DMS79 (cell line): ENCODE measurements around the gene RIC8A.
"Not testable (repeated sequence)": the region's sequence is repeated elsewhere in the genome, so short reads cannot be mapped to it uniquely, and the experiment has no call there.

Experiments
- DNase-seq: peaks from one replicate; lab custom pipeline; 2025; lab: John Stamatoyannopoulos, UW

The RIC8A gene

DNA sequence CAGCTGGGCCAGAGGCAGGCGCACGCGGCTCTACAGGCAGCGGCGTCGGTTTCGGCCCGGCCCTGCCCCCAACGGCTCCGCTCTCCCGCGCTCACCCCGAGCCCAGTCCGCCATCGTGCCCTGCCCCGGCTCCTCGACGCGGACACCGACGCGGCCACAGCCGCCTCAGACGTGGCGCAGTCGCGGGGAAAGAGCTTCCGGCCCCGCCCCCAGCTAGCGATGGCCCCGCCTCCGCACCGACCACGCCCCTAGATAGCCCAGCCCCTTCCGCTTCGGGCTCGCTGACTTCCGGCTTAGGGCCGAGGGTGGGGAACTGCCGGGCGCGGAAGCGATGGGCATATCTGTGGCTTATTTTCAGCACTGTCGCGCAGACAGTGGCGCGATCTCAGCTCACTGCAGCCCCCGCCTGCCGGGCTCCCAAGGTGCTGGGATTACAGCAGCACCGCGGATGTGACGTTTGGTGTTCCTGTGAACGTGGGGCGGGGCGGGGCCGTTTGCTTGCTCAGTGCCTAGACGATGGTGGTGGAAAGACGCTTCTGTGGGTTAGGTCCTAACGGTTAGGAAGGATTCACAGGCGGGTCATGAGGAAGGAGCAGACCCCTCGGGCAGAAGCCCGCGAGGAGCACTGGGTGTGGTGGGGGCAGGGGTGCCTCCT, at the start of gene RIC8A, which contains the start of gene BET1L:
Gene RIC8A (plus strand): TSS at position 501 of the 655 bp plus-strand sequence. CDS start 1,147 bp downstream, outside the sequence.
Gene BET1L (minus strand): TSS at position 192 of the 655 bp plus-strand sequence. CDS start 78 bp downstream, at position 114.
- DNase-seq: peak; percentile 66

- DNase-seq: not testable (repeated sequence)
Observed at GRCh38 chr11:180242-180641, 27.3 kb upstream of the RIC8A start.

- DNase-seq: not testable (repeated sequence)
Observed at GRCh38 chr11:189200-189783, 18.2 kb upstream of the RIC8A start.

DNA sequence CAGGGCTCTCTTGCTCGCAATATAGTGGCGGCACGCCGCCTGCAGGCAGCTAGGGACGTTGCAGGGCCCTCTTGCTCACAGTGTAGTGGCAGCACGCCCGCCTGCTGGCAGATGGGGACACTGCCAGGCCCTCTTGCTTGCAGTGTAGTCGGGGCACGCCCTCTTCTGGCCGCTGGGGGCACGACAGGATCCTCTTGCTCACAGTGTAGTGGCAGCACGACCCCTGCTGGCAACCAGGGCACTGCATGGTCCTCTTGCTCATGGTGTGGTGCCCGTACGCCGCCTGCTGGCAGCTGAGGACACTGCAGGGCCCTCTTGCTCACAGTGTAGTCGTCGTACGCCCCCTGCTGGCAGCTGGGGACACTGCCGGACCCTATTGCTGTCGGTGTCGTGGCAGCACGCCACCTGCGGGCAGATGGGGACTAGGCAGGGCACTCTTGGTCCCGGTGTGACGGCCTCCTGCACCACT, 17.6 kb upstream of the RIC8A start:
- DNase-seq: not testable (repeated sequence)

- DNase-seq: not testable (repeated sequence)
Observed at GRCh38 chr11:190546-190945, 17.0 kb upstream of the RIC8A start.

DNA sequence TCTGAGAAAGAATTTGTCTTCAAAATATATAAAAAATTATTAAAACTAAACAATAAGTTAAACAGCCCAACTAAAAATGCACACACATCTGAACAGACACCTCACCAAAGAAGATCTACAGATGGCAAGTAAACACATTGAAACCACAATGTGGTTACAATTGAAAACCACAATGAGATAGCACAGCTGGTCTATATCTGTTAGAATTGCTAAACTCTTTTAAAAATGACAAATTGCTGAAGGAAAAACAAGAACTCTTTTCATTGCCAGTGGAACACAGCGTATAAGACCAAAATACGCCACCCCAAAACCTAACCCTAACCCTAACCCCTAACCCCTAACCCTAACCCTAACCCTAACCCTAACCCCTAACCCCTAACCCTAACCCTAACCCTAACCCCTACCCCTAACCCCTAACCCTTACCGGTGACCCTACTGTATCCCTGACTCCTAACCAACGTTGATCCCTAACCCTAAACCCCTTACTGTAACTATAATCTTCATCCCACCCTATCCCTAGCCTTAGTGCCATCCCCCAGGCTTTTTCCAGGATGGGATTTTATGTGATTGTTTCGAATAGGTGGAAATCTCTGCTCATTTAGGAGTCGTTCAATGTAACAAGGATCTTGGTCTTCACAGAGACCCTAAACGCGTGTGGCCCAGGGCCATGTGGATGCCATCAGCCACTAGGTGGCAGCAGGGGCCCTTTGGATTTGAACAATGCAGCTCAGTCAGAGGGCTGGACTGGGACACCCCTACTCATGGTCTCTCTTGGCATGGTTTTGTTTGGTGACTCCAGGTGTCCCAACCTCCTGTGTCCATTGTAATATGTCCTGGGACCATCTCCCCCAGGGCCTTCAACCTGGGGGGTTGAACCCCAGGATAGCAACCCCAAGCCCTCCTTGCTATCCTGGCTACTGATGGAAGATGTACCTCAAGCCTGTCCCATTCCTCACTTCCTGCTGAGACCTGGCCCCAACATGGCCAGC, 15.7 kb upstream of the RIC8A start:
- not testable (repeated sequence) for DNase-seq

GRCh38 chr11:192674-193128, 14.8 kb upstream of the RIC8A start, which contains the start of gene SCGB1C1:
Gene SCGB1C1 (plus strand): TSS chr11:193078. CDS start chr11:193100, 22 bp downstream.
- DNase-seq: not testable (repeated sequence)

- not testable (repeated sequence) for DNase-seq
Observed at GRCh38 chr11:193481-193880, 14.0 kb upstream of the RIC8A start.

DNA sequence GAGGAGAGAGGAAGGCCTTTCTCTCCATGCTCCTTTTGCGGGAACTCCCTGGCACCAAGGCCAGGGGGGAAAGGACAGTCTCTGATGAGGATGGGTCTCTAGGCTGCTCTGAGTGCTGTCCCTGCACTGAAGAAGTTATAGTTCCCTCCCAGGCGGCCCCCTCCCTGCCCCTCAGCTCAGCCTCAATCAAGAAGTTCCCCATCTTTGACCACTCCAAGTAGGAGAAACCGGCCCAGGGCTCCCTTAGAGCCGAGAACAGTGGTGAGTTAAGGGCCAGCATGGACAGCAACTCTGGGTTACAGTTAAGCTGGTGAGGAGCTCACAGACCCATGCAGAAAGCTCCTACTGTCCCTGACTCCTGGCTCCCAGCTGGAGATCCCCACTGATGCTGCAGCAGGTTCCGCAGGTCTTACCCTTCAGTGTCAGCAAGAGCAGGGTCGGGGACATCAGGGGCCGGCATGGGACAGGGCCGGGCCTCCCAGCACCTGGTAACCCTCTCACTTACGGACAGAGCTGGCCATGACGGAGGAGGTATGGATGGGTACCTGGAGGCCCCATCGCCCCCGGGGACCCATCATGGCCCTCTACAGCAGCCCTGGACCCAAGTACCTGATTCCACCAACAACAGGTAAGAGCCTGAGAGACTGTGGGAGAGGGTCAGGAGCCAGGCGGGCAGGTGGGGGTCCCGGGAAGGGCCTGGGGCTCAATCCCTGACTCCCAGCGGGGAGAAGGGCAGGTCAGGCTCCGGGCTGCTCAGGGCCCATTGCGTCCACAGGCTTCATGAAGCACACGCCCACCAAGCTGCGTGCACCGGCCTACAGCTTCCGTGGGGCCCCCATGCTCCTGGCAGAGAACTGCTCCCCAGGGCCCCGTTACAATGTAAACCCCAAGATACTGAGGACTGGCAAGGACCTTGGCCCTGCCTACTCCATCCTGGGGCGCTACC, 10.4 kb upstream of the RIC8A start:
- no peak for DNase-seq

DNA sequence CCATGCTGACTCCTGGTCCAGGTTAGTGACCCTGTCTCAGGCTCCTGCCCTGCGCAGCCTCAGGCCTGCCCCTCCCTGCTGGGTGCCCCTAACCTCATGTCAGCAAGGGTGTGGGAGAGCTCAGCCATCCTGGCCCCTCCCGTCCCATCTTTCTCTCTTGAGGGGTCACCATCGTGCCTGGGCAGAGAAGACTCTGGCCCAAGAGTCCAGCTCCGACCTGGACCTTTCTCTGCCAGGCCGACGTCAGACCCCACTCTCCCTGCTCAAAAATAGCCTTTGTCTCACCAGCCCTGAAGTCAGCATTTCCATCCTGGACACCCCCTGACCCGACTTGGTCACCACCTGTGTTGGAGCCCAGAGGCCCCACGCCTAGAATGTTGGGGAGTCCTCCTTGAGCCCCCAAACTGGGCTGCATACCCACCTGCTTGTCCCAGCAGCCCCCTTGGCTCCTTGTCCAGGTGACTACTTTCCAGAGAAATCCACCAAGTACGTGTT, 9.7 kb upstream of the RIC8A start:
- DNase-seq: no peak

GRCh38 chr11:198236-198806, 9.2 kb upstream of the RIC8A start:
- DNase-seq: no peak

DNA sequence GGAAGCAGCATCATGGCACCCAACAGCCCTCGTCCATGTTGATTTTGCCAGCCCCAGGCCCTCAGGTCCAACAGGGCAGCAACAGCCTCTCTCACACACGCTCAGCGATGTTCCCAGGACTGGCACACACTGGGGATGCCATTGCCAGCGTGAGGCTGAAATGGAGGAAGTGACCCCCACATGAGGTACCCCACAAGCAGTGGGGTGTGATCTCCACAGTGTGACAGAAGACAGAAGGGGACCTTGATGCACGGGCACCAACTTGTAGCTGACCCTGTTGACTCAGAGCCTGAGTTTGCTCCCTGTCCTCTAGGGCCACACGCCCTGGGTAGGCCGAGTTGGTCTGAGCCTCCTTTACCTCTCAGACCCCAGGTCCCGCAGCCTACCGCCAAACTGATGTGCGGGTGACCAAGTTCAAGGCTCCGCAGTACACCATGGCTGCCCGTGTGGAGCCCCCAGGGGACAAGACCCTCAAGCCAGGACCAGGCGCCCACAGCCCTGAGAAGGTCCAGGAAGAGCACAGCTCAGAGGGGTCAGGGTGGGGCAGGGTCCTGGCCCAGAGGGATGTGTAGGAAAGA, 8.4 kb upstream of the RIC8A start:
- no peak for DNase-seq

DNA sequence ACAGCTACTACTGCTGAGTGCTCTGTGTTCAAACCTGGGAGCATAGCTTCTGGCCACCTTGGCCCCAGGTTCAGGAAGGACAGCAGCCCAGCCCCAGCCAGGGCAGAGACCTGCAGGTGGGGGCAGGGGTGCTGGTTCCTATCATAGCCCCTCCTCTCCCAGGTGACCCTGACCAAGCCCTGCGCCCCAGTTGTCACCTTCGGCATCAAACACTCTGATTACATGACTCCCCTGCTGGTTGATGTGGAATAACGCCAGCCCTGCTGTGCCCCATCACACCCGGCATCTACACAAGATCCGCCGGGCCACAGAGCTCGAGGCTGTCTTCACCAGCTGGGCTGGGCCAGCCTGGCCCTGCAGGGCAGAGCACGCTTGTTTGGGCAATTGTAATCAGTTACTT, 7.7 kb upstream of the RIC8A start:
- DNase-seq: no peak

DNA sequence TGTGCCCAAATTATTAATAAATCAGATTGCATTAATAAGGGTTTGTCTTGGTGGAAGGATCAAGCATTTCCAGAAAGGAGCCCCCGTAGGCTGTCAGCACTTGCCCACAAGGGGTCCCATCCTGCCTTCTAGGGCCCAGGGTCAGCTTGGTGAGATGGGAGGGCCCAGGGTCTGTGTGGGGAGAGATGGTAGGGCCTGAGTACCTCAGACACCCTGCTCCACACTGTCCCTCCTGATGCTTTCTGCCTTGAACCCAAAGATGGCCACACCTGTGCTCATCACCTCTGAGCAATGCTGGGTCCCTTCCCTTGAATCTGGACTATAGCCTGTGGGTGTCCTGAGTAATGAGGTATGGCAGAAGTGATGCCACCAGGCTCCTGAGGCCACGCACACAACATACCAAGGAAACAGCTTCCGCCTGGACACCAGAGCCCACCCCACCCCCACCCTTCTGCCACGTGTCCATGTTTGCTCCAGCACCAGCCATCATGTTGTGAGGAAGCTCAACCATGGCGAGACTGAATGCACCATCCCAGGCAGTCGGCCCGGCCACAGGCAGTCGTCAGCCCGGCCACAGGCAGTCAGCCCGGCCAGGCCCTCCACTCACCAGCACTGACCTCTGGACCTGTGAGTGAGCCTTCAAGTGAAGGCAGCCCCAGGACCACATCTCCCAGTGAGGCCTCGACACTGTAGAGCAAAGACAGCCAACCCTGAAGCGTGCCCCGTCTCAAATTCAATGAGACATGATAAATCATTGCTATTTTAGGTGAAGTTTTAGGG, 7.1 kb upstream of the RIC8A start:
- DNase-seq: no peak

DNA sequence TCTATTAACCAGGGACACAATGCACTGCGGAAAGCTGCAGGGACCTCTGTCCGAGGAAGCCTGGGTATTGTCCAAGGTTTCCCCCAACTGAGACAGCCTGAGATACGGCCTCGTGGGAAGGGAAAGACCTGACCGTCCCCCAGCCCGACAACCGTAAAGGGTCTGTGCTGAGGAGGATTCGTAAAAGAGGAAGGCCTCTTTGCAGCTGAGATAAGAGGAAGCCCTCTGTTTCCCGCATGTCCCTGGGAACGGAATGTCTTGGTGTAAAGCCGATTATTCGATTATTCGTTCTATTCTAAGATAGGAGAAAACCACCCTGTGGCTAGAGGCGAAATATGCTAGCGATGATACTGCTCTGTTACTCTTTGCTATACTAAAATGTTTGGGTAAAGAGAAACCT, 5.5 kb upstream of the RIC8A start:
- no peak for DNase-seq

DNA sequence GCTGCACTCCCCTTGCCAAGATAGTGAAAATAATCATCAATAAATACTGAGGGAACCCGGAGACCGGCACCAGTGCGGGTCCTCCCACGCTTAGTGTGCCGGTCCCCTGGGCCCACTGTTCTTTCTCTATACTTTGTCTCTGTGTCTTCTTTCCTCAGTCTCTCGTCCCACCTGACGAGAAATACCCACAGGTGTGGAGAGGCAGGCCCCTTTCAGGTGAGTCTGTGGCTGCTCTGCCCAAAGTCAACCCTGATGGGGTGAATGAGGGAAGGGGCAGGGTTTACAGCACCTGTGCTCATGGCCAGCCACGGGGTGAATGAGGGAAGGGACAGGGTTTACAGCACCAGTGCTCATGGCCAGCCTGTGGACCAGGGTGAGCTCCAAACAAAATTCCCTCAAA, 5.0 kb upstream of the RIC8A start:
- no peak for DNase-seq

DNA sequence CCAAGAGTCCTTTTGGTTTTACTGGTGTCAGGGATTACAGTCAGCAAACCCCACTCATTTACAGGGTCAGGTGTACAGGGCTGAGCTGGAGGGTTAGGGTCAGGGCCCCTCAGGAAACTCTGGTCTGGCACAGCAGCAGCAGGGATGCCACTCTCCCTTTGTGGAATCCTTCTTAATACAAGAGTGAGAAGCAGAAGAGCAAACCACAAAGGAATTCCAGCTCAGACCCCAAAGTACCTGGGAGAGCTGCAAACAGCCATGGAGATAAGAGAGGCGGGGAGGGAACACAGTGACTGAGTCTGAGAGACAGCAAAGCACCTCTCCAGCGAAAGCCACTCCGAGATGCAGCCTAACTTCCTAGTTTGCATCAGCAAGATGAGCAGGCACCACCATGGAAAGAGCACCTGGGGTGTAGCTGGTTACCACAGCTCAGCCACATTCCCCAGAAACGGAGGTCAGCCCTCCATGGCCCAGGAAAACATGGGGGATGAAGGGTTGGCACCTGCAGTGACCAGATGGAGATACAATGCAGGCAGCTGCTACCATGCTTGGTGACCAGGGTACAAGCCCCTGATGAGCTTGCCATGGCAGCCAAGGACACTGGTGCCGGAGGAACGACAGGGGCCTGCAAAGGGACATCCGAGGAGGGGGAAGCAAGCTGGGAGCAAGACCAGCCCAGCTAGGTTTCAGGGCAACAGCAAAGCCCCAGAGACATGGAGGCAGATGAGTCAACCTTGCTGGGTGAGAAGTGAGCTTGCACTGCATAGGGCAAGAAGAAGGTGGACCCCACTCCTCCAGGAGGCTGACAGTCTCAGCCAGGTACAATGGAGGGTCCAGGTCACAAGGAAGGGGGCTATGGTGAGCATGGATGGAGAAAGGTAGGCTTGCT, 4.2 kb upstream of the RIC8A start:
- DNase-seq: no peak

DNA sequence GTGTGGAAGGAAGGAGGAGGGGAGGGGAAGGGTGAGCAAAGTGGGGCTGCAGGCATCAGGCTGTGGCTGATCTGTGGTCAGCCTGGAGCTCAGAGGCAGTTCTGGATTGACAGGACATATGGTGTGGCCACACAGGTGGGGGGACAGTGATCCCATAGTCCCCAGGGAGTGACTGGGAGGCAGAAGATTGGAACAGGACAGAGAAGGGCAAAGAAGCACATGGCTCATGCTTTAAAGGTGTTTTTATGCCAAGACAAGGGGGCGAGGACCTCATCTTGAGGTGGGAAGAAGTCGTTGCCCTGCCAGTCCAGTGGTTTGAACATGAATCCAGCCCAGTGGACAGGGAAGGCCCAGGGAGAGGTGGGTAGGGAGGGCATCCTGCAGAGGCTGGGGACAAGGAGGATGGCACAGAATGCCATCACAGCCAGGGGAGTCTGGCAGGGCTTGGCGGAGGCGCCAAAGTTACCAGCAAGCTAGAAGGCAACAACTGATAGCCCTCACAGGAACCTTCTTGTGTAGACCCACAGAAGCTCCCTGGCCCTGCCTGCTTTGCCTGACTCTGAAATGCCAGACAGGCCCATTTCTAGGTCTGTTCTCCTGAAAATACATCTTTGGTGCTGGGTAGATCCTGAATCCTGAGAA, 3.4 kb upstream of the RIC8A start:
- no peak for DNase-seq
